B cell (primary cell): Measurements from ENCODE around the gene GYS2. TPM values are rescaled to one million over a fixed set of nuclear protein-coding genes. Genes with fewer than 3 reads are reported as not detected.

Experiments used
- ATAC-seq: fragments of 200-7000 bp; cut with Tn5 transposase; one replicate; pipeline ENCODE4 v1.10.0; 2021; ENCODE audit warnings: low read depth, mild to moderate bottlenecking, moderate number of reproducible peaks, moderate library complexity
- CTCF ChIA-PET: fragments of 350-600 bp; sonication (Branson Sonifier 250); formaldehyde crosslinking; loops from one replicate; lab custom pipeline; 2021; ENCODE audit warnings: antibody characterized with exemption, inconsistent platforms; lab: Charles Lee
- POLR2A ChIA-PET: fragments of 350-600 bp; sonication (Branson Sonifier 250); formaldehyde crosslinking; loops from one replicate; lab custom pipeline; 2021; ENCODE audit warnings: antibody characterized with exemption; lab: Charles Lee
- DNase-seq: peaks from one replicate; pipeline ENCODE4 v3.0.0; 2013
- H2AFZ ChIP-seq: 2 replicates; pipeline ENCODE4 v1.6.1; 2012; ENCODE audit warnings: mild to moderate bottlenecking, low read depth, low read length; ENCODE audit not compliant: insufficient read depth, poor library complexity, severe bottlenecking
- H3K27ac ChIP-seq, 2 donors: 1 replicate in 1 of 2; 2 replicates in 1 of 2; pipeline ENCODE4 v1.5.1; 2012 to 2013; ENCODE audit warnings: low read length in 2 of 2, mild to moderate bottlenecking in 2 of 2, moderate library complexity in 1 of 2
- H3K27me3 ChIP-seq, 4 experiments: fragments of 200-600 bp in 1 of 4; sonication (generic) in 1 of 4; replicated peaks in 1 of 4; 1 replicate in 2 of 4; 2 replicates in 2 of 4; pipeline versions ENCODE4 v1.6.1 to v1.7.0; 2013 to 2016; ENCODE audit warnings: low read length in 3 of 4, mild to moderate bottlenecking in 2 of 4, mixed read lengths in 1 of 4, moderate library complexity in 1 of 4; ENCODE audit not compliant: insufficient read depth in 4 of 4, control insufficient read depth in 3 of 4; ENCODE audit errors: control extremely low read depth in 1 of 4
- H3K36me3 ChIP-seq, 2 experiments: replicated peaks in 1 of 2; 1 replicate in 1 of 2; 2 replicates in 1 of 2; pipeline versions ENCODE4 v1.6.1 to v1.7.1; 2013; ENCODE audit warnings: low read length in 1 of 2; ENCODE audit not compliant: insufficient read depth in 2 of 2, control insufficient read depth in 1 of 2; ENCODE audit errors: control extremely low read depth in 1 of 2, extremely low read depth in 1 of 2
- H3K4me1 ChIP-seq, 2 donors: fragments of 200-600 bp in 1 of 2; sonication (generic) in 1 of 2; 1 replicate in 1 of 2; 2 replicates in 1 of 2; pipeline versions ENCODE4 v1.5.1 to v1.6.1; 2013 to 2017; ENCODE audit warnings: low read length in 2 of 2; ENCODE audit not compliant: control insufficient read depth in 2 of 2, insufficient read depth in 2 of 2
- H3K4me2 ChIP-seq: replicated peaks from 2 replicates; pipeline ENCODE3; 2012; ENCODE audit warnings: mild to moderate bottlenecking, low read depth, low read length; ENCODE audit not compliant: poor library complexity, severe bottlenecking
- H3K4me3 ChIP-seq, 5 experiments: fragments of 200-600 bp in 1 of 5; sonication (generic) in 1 of 5; 1 replicate in 3 of 5; 2 replicates in 2 of 5; pipeline versions ENCODE4 v1.5.1 to v1.7.0; 2011 to 2016; ENCODE audit warnings: low read length in 4 of 5, mild to moderate bottlenecking in 4 of 5, low read depth in 2 of 5, control low read depth in 1 of 5, moderate library complexity in 1 of 5; ENCODE audit not compliant: insufficient read depth in 1 of 5; ENCODE audit errors: control extremely low read depth in 1 of 5, extremely low read depth in 1 of 5
- H3K79me2 ChIP-seq: fragments of 200-600 bp; sonication (generic); one replicate; pipeline ENCODE4 v1.6.0; 2016; ENCODE audit warnings: low read length; ENCODE audit not compliant: control insufficient read depth, insufficient read depth
- H3K9ac ChIP-seq: fragments of 200-600 bp; sonication (generic); 2 replicates; pipeline ENCODE4 v1.6.1; 2017; ENCODE audit warnings: mild to moderate bottlenecking, low read length, moderate library complexity
- H3K9me3 ChIP-seq, 3 donors: one replicate each; pipeline versions ENCODE4 v1.6.1 to v1.7.1; 2013; ENCODE audit warnings: low read length in 2 of 3; ENCODE audit not compliant: control insufficient read depth in 2 of 3, insufficient read depth in 1 of 3; ENCODE audit errors: control extremely low read depth in 1 of 3
- H4K20me1 ChIP-seq: 2 replicates; pipeline ENCODE4 v1.6.0; 2012; ENCODE audit warnings: mild to moderate bottlenecking, low read length; ENCODE audit not compliant: insufficient read depth, control insufficient read depth, poor library complexity, severe bottlenecking
- H3K27ac Mint-ChIP-seq: one replicate; pipeline ENCODE4 v1.8.0; 2021; ENCODE audit warnings: mixed read lengths
- H3K27me3 Mint-ChIP-seq: one replicate; pipeline ENCODE4 v1.8.0; 2021; ENCODE audit warnings: mixed read lengths
- H3K4me1 Mint-ChIP-seq: one replicate; pipeline ENCODE4 v1.8.0; 2021; ENCODE audit warnings: mixed read lengths
- H3K4me3 Mint-ChIP-seq: one replicate; pipeline ENCODE4 v1.8.0; 2021; ENCODE audit warnings: mixed read lengths
- H3K9me3 Mint-ChIP-seq: one replicate; pipeline ENCODE4 v1.8.0; 2022; ENCODE audit warnings: mixed read lengths; ENCODE audit not compliant: insufficient read depth
- EZH2 ChIP-seq: IDR thresholded peaks from 2 replicates; pipeline ENCODE4 v1.6.1; 2012; ENCODE audit warnings: borderline replicate concordance, low read depth, mild to moderate bottlenecking, moderate library complexity, low read length; ENCODE audit not compliant: insufficient read depth, poor library complexity, severe bottlenecking
- WGBS: methylation state at CpG from one replicate; pipeline ENCODE4 v1.1.5; 2013; ENCODE audit warnings: missing lambda C conversion rate; ENCODE audit not compliant: insufficient coverage; 5-methylcytosine and 5-hydroxymethylcytosine counted together
- intact Hi-C: fragments of 100-400 bp; cut with micrococcal nuclease; formaldehyde crosslinking; loops from one replicate; pipeline ENCODE4 v1.10.0; 2022
- polyA plus RNA-seq: library from polyadenylated mRNA; depleted of rRNA; stranded (reverse); fragments of >200 nt; gene quantifications from 2 replicates; pipeline ENCODE4 v1.2.3, GENCODE V29; 2012
- total RNA-seq, 2 donors: library from RNA; stranded (reverse); fragments of 120-200 nt in 1 of 2; gene quantifications; 1 replicate in 1 of 2; 2 replicates in 1 of 2; pipeline versions ENCODE4 v1.2.3 to v1.2.4, GENCODE V29; 2013 to 2022
- TF ChIP-seq, protein P1 (sequence below): fragments of 200-600 bp; IDR thresholded peaks from one replicate; pipeline ENCODE4 v1.8.0; 2022; ENCODE audit warnings: antibody characterized with exemption, mild to moderate bottlenecking

Gene GYS2
- total and polyA plus RNA-seq, 2 donors (not counting 1 experiment from before 2014, with no cell fraction given) = not detected

DNA sequence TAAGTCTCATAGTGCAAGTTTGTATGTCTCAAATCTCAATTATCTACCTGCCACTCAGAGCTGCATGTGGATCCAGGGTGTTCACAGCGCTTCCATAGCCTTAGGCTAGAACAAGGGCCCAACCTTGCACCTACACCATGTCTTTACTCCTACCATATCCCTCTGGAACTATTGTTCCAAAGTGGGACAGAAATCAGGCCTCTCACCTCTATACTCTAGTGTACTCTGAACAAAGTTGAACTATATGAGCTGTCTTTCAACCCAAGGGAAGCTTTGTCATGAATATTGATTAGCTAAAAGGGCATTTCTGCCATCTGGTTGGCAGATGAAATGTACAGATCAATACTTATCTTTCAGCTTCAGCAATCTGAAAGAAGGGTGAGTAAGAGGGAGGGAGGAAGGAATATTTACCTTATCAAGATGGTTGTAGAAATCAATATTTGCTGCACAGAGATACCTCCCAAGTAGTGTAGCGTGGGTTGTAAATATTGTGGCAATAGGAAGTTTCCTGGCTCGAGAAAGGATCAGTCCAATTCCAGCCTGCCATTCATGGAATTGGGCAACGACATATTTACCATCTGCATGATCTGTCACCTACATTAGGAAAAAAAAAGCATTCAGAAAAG, 30.8 kb downstream of the GYS2 start:
- no peaks in the 10 kb centered on the region for H3K4me1 ChIP-seq
- Mint-ChIP-seq H3K27ac (no peak overlapping the region), H3K9me3 (no peaks in the 10 kb centered on the region), H3K4me3 (no peak overlapping the region), H3K27me3 (peaks cover 20% of the 10 kb centered on the region), H3K4me1 (peaks cover 2% of the 10 kb centered on the region)
- H3K79me2 ChIP-seq = no peaks in the 10 kb centered on the region
- H3K27me3 ChIP-seq = peaks cover 0 to 2% (median 0%) of the 10 kb centered on the region in 4 experiments
- H3K4me2 ChIP-seq = no peak overlapping the region
- H3K4me3 ChIP-seq = no peak overlapping the region
- CTCF ChIA-PET = no interaction called here
- H3K36me3 ChIP-seq = no peaks in the 10 kb centered on the region
- intact Hi-C loops = no loop called here
- no peaks in the 10 kb centered on the region for H4K20me1 ChIP-seq
- H3K27ac ChIP-seq = no peak overlapping the region
- no peak overlapping the region for H3K9ac ChIP-seq
- POLR2A ChIA-PET = no interaction called here
- no peak for ATAC-seq
- DNase-seq = no peak
- no peak overlapping the region for H2AFZ ChIP-seq
- 100% methylated on average over 1 of the region's 4 CpGs for WGBS
- H3K9me3 ChIP-seq = no peaks in the 10 kb centered on the region
- TF ChIP-seq, protein P1, sequence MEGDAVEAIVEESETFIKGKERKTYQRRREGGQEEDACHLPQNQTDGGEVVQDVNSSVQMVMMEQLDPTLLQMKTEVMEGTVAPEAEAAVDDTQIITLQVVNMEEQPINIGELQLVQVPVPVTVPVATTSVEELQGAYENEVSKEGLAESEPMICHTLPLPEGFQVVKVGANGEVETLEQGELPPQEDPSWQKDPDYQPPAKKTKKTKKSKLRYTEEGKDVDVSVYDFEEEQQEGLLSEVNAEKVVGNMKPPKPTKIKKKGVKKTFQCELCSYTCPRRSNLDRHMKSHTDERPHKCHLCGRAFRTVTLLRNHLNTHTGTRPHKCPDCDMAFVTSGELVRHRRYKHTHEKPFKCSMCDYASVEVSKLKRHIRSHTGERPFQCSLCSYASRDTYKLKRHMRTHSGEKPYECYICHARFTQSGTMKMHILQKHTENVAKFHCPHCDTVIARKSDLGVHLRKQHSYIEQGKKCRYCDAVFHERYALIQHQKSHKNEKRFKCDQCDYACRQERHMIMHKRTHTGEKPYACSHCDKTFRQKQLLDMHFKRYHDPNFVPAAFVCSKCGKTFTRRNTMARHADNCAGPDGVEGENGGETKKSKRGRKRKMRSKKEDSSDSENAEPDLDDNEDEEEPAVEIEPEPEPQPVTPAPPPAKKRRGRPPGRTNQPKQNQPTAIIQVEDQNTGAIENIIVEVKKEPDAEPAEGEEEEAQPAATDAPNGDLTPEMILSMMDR = no peak
- no peak for TF ChIP-seq EZH2

DNA sequence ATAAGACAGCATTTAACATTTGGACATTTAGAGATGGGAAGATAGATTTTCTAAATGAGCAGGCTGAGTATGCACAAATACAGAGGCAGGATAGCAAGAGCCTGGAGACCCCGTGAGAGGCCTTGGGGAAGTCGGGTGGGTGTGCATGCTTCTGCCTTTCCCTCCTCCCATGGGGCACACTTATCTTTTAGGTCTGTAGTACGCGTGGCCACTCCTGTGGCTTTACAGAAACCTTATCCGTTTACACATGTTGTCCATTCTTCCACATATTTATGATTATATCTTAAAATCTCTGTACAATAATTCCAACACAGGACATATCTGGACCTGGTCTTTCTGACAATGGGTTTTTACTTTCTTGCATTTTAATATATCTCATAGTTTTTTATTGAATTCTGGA, 33.6 kb downstream of the GYS2 start:
- H3K27me3 Mint-ChIP-seq = peaks cover 11% of the 10 kb centered on the region
- no peaks in the 10 kb centered on the region for H3K9me3 Mint-ChIP-seq
- Histone ChIP-seq H3K27ac (no peak overlapping the region), H3K27me3 (peaks cover 0 to 2% (median 0%) of the 10 kb centered on the region in 4 experiments), H3K9me3 (no peaks in the 10 kb centered on the region), H3K9ac (no peak overlapping the region), H2AFZ (no peak overlapping the region), H3K4me3 (no peak overlapping the region), H4K20me1 (no peaks in the 10 kb centered on the region), H3K79me2 (no peaks in the 10 kb centered on the region), H3K36me3 (no peaks in the 10 kb centered on the region), H3K4me1 (no peaks in the 10 kb centered on the region), H3K4me2 (no peak overlapping the region)
- intact Hi-C loops = no loop called here
- ATAC-seq = no peak
- ChIA-PET CTCF (no interaction called here), POLR2A (no interaction called here)
- 94% methylated on average over 2 of the region's 5 CpGs for WGBS
- no peak overlapping the region for H3K4me3 Mint-ChIP-seq
- peaks cover 2% of the 10 kb centered on the region for H3K4me1 Mint-ChIP-seq
- H3K27ac Mint-ChIP-seq = no peak overlapping the region
- TF ChIP-seq, protein P1 = no peak
- TF ChIP-seq EZH2 = no peak
- no peak for DNase-seq
